Thyroid gland (tissue), 4 donors: ENCODE measurements around the gene BCKDK.

Source experiments
- POLR2A ChIP-seq, 2 donors: fragments of 450-650 bp; IDR thresholded peaks; one replicate each; pipeline ENCODE4 v1.6.1; 2017; ENCODE audit warnings: antibody characterized with exemption in 2 of 2, mild to moderate bottlenecking in 2 of 2, moderate library complexity in 1 of 2
- TF ChIP-seq, protein P1 (sequence below), 6 experiments: fragments of 200-600 bp in 3 of 6; fragments of 450-650 bp in 3 of 6; sonication (generic) in 3 of 6; IDR thresholded peaks; one replicate each; pipeline ENCODE4 v1.5.1; 2016 to 2019; ENCODE audit warnings: antibody characterized with exemption in 6 of 6, mild to moderate bottlenecking in 2 of 6, inconsistent platforms in 1 of 6, moderate library complexity in 1 of 6

DNA sequence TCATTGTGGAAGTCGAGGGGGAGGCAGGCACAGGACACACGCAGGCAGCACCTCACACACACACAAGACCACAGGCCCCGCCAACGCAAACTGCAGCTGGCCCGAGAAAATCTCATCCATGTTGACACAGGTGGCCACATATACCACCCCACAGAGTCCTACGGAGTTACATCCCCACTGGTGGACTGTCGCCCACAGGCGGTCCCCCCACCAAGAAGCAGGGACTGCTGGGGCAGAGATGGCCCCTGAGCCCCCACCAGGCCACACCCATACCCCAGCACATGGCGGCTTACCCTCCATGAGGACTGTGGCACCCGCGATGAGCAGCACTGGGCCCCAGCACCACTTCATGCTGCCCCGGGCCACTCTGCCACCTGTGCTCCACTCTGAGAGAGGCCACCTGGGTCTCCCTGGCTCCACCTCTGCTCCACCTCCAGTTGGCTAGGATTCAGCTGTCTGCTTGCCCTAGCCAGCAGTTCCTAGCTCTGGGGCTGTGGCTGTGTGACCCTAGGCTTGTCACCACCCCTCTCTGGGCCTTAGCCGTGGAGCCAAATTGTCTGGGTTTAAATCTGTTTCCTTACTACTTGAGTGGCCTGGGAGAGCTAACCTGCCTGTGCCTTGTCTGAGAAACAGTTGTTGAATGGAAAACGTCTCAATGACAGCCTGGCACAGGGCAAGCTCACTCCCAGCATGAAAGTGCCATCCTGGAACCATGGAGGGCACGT is 19.6 kb upstream of the BCKDK start, which contains the start of gene PRSS53:
- TF ChIP-seq, protein P1, sequence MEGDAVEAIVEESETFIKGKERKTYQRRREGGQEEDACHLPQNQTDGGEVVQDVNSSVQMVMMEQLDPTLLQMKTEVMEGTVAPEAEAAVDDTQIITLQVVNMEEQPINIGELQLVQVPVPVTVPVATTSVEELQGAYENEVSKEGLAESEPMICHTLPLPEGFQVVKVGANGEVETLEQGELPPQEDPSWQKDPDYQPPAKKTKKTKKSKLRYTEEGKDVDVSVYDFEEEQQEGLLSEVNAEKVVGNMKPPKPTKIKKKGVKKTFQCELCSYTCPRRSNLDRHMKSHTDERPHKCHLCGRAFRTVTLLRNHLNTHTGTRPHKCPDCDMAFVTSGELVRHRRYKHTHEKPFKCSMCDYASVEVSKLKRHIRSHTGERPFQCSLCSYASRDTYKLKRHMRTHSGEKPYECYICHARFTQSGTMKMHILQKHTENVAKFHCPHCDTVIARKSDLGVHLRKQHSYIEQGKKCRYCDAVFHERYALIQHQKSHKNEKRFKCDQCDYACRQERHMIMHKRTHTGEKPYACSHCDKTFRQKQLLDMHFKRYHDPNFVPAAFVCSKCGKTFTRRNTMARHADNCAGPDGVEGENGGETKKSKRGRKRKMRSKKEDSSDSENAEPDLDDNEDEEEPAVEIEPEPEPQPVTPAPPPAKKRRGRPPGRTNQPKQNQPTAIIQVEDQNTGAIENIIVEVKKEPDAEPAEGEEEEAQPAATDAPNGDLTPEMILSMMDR (IDR thresholded peaks at IDR 0.05) = no peak
- no peak for TF ChIP-seq POLR2A (IDR thresholded peaks at IDR 0.05)
